ENCODE results near the gene RFTN1.

Gene RFTN1

DNA sequence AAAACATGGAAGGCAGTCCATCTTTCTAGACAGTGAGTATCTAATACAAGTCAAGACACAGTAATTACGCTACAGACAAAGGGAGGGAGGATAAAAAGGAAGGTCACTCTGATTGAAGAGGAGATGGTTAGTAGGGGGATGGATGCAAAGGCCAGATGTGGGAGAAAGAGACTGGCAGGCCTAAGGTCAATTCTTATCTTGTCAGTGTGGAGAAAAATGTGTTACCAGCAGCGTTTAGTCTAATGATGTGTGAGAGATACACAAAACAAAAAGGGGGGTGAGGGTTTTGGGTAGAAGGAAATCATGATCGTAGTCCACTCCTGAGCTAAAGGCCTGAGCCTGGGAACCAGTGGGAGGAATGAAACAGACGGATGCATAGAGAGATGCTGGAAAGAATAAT lies 46.7 kb downstream of the RFTN1 start:
- TF ChIP-seq, protein P1, sequence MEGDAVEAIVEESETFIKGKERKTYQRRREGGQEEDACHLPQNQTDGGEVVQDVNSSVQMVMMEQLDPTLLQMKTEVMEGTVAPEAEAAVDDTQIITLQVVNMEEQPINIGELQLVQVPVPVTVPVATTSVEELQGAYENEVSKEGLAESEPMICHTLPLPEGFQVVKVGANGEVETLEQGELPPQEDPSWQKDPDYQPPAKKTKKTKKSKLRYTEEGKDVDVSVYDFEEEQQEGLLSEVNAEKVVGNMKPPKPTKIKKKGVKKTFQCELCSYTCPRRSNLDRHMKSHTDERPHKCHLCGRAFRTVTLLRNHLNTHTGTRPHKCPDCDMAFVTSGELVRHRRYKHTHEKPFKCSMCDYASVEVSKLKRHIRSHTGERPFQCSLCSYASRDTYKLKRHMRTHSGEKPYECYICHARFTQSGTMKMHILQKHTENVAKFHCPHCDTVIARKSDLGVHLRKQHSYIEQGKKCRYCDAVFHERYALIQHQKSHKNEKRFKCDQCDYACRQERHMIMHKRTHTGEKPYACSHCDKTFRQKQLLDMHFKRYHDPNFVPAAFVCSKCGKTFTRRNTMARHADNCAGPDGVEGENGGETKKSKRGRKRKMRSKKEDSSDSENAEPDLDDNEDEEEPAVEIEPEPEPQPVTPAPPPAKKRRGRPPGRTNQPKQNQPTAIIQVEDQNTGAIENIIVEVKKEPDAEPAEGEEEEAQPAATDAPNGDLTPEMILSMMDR (IDR thresholded peaks at IDR 0.05; ENCODE audit: insufficient read depth, low read depth, low read length, missing control alignments), result no peak
- H3K4me3 ChIP-seq (ENCODE audit: low read length), result no peak overlapping the region
- DNase-seq (ENCODE audit: low read depth), result no peak

DNA sequence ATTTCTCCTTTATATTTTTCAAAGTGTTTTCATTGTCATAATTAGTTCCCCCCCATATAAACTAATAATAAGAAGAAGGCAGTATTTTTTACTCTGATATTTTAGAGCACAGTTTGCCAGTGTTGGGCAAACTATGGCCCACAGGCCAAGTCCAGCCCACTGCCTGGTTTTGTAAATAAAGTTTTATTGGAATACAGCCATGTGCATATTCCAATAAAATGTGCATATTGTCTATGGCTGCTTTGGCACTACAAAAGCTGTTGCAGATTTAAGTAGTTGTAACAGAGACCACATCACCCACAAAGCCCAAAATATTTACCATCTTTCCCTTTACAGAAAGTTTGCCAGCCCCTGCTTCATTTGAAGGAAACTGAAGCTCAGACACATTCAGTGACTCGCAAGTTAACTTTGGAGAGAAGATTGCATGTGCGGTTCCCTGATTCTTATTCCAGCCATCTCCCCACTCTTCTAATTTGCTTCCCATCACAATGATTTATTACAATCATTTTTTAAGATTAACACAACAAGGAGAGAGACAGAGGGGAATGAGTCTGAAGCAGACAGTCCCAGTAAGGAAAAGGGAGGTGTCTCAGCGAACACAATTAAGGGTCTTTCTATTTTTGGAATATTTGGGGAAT lies 48.9 kb downstream of the RFTN1 start:
- TF ChIP-seq, protein P1 (IDR thresholded peaks at IDR 0.05; ENCODE audit: insufficient read depth, low read depth, low read length, missing control alignments), result no peak
- no peak for DNase-seq (ENCODE audit: low read depth)
- H3K4me3 ChIP-seq (ENCODE audit: low read length), result no peak overlapping the region

DNA sequence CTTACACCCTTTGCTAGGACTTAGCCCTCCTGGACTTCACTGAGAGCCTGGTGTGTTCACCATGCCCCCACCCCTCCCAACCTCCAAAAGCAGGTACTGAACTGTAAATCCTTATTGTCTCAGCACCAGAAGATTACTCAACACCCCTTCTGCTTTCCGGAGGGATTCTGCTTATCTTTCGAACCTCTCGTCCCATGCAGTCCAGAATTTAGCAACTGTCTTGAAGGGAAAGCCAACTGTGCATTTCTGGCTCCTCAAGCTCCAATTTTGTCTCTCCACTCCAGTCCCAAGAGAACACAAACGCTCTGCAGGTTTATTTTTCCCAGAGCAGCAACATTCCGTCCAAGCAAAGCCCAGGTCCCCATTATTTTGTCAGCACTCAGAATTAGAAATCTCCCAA lies 49.6 kb downstream of the RFTN1 start:
- no peak for DNase-seq (ENCODE audit: low read depth)
- H3K4me3 ChIP-seq (ENCODE audit: low read length), result no peak overlapping the region
- TF ChIP-seq, protein P1 (IDR thresholded peaks at IDR 0.05; ENCODE audit: insufficient read depth, low read depth, low read length, missing control alignments), result no peak

GRCh38 chr3:16463119-16463518 lies 50.4 kb downstream of the RFTN1 start:
- TF ChIP-seq, protein P1 (IDR thresholded peaks at IDR 0.05; ENCODE audit: insufficient read depth, low read depth, low read length, missing control alignments), result no peak
- no peak overlapping the region for H3K4me3 ChIP-seq (ENCODE audit: low read length)
- no peak for DNase-seq (ENCODE audit: low read depth)

GRCh38 chr3:16462679-16463078 lies 50.8 kb downstream of the RFTN1 start:
- TF ChIP-seq, protein P1 (IDR thresholded peaks at IDR 0.05; ENCODE audit: insufficient read depth, low read depth, low read length, missing control alignments), result no peak
- DNase-seq (ENCODE audit: low read depth), result no peak
- no peak overlapping the region for H3K4me3 ChIP-seq (ENCODE audit: low read length)

GRCh38 chr3:16461463-16462245 lies 51.8 kb downstream of the RFTN1 start:
- TF ChIP-seq, protein P1 (IDR thresholded peaks at IDR 0.05; ENCODE audit: insufficient read depth, low read depth, low read length, missing control alignments), result no peak
- no peak overlapping the region for H3K4me3 ChIP-seq (ENCODE audit: low read length)
- no peak for DNase-seq (ENCODE audit: low read depth)

Data from epithelial cell of esophagus (primary cell).